Gastroesophageal sphincter (tissue), 3 donors: ENCODE measurements around the gene ENKD1.

ENCODE experiments used
- CTCF ChIP-seq, 4 experiments: fragments of 200-600 bp in 2 of 4; fragments of 450-650 bp in 2 of 4; sonication (generic) in 1 of 4; IDR thresholded peaks; one replicate each; pipeline ENCODE4 v1.5.1; 2017 to 2019; ENCODE audit warnings: antibody characterized with exemption in 4 of 4, mild to moderate bottlenecking in 2 of 4, moderate library complexity in 2 of 4
- EP300 ChIP-seq: sonication (generic); formaldehyde crosslinking; IDR thresholded peaks from one replicate; pipeline ENCODE4 v1.6.1; 2017; ENCODE audit warnings: antibody characterized with exemption, mild to moderate bottlenecking
- POLR2A ChIP-seq, 2 donors: fragments of 450-650 bp; IDR thresholded peaks; one replicate each; pipeline ENCODE4 v1.6.1; 2017; ENCODE audit warnings: antibody characterized with exemption in 2 of 2, mild to moderate bottlenecking in 2 of 2, moderate library complexity in 1 of 2
- POLR2AphosphoS5 ChIP-seq: sonication (generic); formaldehyde crosslinking; IDR thresholded peaks from one replicate; pipeline ENCODE4 v1.6.1; 2017; ENCODE audit warnings: antibody characterized with exemption

- TF ChIP-seq CTCF (IDR thresholded peaks at IDR 0.05) (no peak), POLR2A (IDR thresholded peaks at IDR 0.05) (no peak), POLR2AphosphoS5 (no peak), EP300 (no peak)
These were observed 9.0 kb upstream of the ENKD1 start for GRCh38 chr16:67675579-67675935.
